ENCODE results near the gene B3GNT5. TPM values are rescaled to one million over a fixed set of nuclear protein-coding genes. Genes with fewer than 3 reads are reported as not detected.
A peak's percentile ranks its signal among the peaks of the same experiment; 100 is the strongest.

The B3GNT5 gene
- total and polyA plus RNA-seq, 10 of the 15 experiments (the other 5 are each of a cell fraction or from before 2014, with no cell fraction given): 0.24 to 1.1 (median 0.48) TPM

GRCh38 chr3:183264268-183264667 lies 11.2 kb downstream of the B3GNT5 start:
- TF ChIP-seq ATF3 (IDR thresholded peaks at IDR 0.05; ENCODE audit: borderline replicate concordance, extremely low read depth, low read depth, low read length) (no peak), FOXK2 (IDR thresholded peaks at IDR 0.05) (no peak), MAX (IDR thresholded peaks at IDR 0.05; ENCODE audit: low read depth, low read length) (no peak)
- RAD21 ChIA-PET (ENCODE audit: unreplicated experiment): no interaction called here
- H3K9me3 ChIP-seq (replicated peaks; ENCODE audit: control insufficient read depth, insufficient read depth, low read length): no peaks in the 10 kb centered on the region
- intact Hi-C loops (cut with micrococcal nuclease; ENCODE audit: unreplicated experiment): no loop called here
- no peak overlapping the region for H3K9ac ChIP-seq (ENCODE audit: control insufficient read depth, insufficient read depth, low read length)
- no peak overlapping the region for H2AFZ ChIP-seq (ENCODE audit: control insufficient read depth, low read depth, low read length)
- no peak overlapping the region for H3K4me3 ChIP-seq
- no peaks in the 10 kb centered on the region for H3K4me1 ChIP-seq (ENCODE audit: control insufficient read depth, insufficient read depth, low read length)
- BruUV-seq (replicated peaks): no TSS peak
- H4K20me1 ChIP-seq (ENCODE audit: control insufficient read depth, insufficient read depth): no peaks in the 10 kb centered on the region
- DNase-seq (ENCODE audit: low read depth, low spot score) (no peak), ATAC-seq (no peak), FAIRE-seq (no peak)
- no peaks in the 10 kb centered on the region for H3K36me3 ChIP-seq (ENCODE audit: control insufficient read depth in 2 of 2, insufficient read depth in 2 of 2, low read length in 1 of 2)
- 10% methylated on average over 5 of the region's 5 CpGs for WGBS (ENCODE audit: insufficient coverage, insufficient replicate concordance, low lambda C conversion rate, missing lambda C conversion rate)
- POLR2A ChIA-PET: no interaction called here
- no peaks in the 10 kb centered on the region for H3K79me2 ChIP-seq (ENCODE audit: control insufficient read depth, insufficient read depth, low read length)
- no peak overlapping the region for H3K27ac ChIP-seq (ENCODE audit: control insufficient read depth, insufficient read depth)
- in situ Hi-C loops (cut with MboI): no loop called here
- CTCF ChIA-PET: interaction anchor here (2.0 kb wide), 1 partner anchor 79 kb away, joined by 9 read pairs; no protein-coding TSS in a partner anchor
- no peak overlapping the region for H3K4me2 ChIP-seq (ENCODE audit: control insufficient read depth, insufficient read depth)
- H3K27me3 ChIP-seq (replicated peaks in 1 of 2; ENCODE audit: control insufficient read depth in 2 of 2, insufficient read depth in 2 of 2, low read length in 1 of 2): peaks cover 0 to 5% of the 10 kb centered on the region in 2 experiments; a peak in 2 of 4 replicates
- SMC1A ChIA-PET (ENCODE audit: uncharacterized antibody, unreplicated experiment): no interaction called here

- ATAC-seq (peak; percentile 13; the same call in 1 of the 3 replicates), FAIRE-seq (no peak), DNase-seq (ENCODE audit: low read depth, low spot score) (no peak)
- 61% methylated on average over 15 of the region's 15 CpGs for WGBS (ENCODE audit: insufficient coverage, insufficient replicate concordance, low lambda C conversion rate, missing lambda C conversion rate)
- SMC1A ChIA-PET (ENCODE audit: uncharacterized antibody, unreplicated experiment): interaction anchor here (0.6 to 1.5 kb wide), 6 partner anchors 9 to 616 kb away, joined by 3 to 8 read pairs (median 3); partner anchors contain the start of gene B3GNT5
- intact Hi-C loops (cut with micrococcal nuclease; ENCODE audit: unreplicated experiment): no loop called here
- no TSS peak for BruUV-seq (replicated peaks)
- no peak overlapping the region for H3K27ac ChIP-seq (ENCODE audit: control insufficient read depth, insufficient read depth)
- no peak overlapping the region for H3K9ac ChIP-seq (ENCODE audit: control insufficient read depth, insufficient read depth, low read length)
- in situ Hi-C loops (cut with MboI): no loop called here
- no peak overlapping the region for H2AFZ ChIP-seq (ENCODE audit: control insufficient read depth, low read depth, low read length)
- RAD21 ChIA-PET (ENCODE audit: unreplicated experiment): interaction anchor here (1.9 kb wide), 1 partner anchor 20 kb away, joined by 5 read pairs; no protein-coding TSS in a partner anchor
- H3K79me2 ChIP-seq (ENCODE audit: control insufficient read depth, insufficient read depth, low read length): no peaks in the 10 kb centered on the region
- POLR2A ChIA-PET: interaction anchor here (0.5 kb wide), 1 partner anchor 9 kb away, joined by 3 read pairs; no protein-coding TSS in a partner anchor
- H3K4me3 ChIP-seq: no peak overlapping the region
- no peaks in the 10 kb centered on the region for H3K4me1 ChIP-seq (ENCODE audit: control insufficient read depth, insufficient read depth, low read length)
- no peaks in the 10 kb centered on the region for H3K36me3 ChIP-seq (ENCODE audit: control insufficient read depth in 2 of 2, insufficient read depth in 2 of 2, low read length in 1 of 2)
- H3K9me3 ChIP-seq (replicated peaks; ENCODE audit: control insufficient read depth, insufficient read depth, low read length): no peaks in the 10 kb centered on the region
- no peak overlapping the region for H3K4me2 ChIP-seq (ENCODE audit: control insufficient read depth, insufficient read depth)
- no peaks in the 10 kb centered on the region for H4K20me1 ChIP-seq (ENCODE audit: control insufficient read depth, insufficient read depth)
- CTCF ChIA-PET: interaction anchor here (0.6 to 2.0 kb wide), 5 partner anchors 9 to 80 kb away, joined by 3 to 9 read pairs (median 4); no protein-coding TSS in a partner anchor
- H3K27me3 ChIP-seq (replicated peaks in 1 of 2; ENCODE audit: control insufficient read depth in 2 of 2, insufficient read depth in 2 of 2, low read length in 1 of 2): peaks cover 0 to 3% of the 10 kb centered on the region in 2 experiments; a peak in 2 of 4 replicates
- no peak for TF ChIP-seq NKRF (conservative IDR thresholded peaks at IDR 0.05)
- no peak for TF ChIP-seq PBX3 (IDR thresholded peaks at IDR 0.05; ENCODE audit: insufficient replicate concordance, low read depth, low read length)
- no peak for TF ChIP-seq CREB1 (IDR thresholded peaks at IDR 0.05; ENCODE audit: low read depth)
- TF ChIP-seq BCLAF1 (IDR thresholded peaks at IDR 0.05): no peak
- no peak for TF ChIP-seq TBL1XR1 (IDR thresholded peaks at IDR 0.05; ENCODE audit: low read depth, low read length)
- no peak for TF ChIP-seq ZNF207 (IDR thresholded peaks at IDR 0.05; ENCODE audit: borderline replicate concordance)
These were observed 12.1 kb downstream of the B3GNT5 start for GRCh38 chr3:183265157-183265642.
